Activated T-cell treated with anti-CD3 and anti-CD28 coated beads for 1 hour (primary cell): ENCODE results near the gene SLC28A1.
"Not testable (repeated sequence)": the region's sequence is repeated elsewhere in the genome, so short reads cannot be mapped to it uniquely, and the experiment has no call there.

Source experiments
- DNase-seq: peaks from one replicate; pipeline ENCODE4 v3.0.0-alpha.2; 2020; ENCODE audit warnings: low read depth

The SLC28A1 gene

DNA sequence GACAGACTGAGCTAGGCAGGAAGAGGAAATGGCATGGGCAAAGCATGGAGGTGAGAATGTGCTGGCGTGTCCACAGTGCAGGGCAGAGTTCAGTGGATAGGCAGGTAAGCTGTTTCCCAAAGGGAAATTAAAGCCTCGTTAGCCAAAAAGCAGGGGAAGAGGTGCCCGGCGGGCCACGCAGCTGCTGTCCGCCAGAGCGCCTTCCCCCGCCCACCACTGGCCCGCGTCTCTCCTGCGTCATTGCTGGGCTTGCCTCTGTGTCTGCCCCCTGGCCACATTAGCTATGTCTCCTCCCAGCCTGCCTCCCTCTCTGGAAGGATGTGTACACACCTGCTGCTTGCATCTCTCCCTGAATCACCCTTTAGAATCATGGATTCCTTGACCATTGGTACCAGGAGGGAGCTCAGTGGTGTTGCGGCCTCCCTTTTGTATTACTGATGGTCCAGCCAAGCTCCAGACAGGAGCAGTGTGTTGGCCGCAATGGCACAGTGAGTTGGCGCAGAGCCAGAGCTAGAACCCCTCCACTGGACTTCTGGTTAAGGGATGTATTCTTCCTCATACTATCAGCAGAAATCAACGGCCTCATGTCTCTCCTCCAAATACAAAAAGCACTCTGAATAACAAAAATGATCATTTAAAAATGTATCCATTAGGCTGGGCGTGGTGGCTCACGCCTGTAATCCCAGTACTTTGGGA lies 26.6 kb downstream of the SLC28A1 start:
- no peak for DNase-seq

DNA sequence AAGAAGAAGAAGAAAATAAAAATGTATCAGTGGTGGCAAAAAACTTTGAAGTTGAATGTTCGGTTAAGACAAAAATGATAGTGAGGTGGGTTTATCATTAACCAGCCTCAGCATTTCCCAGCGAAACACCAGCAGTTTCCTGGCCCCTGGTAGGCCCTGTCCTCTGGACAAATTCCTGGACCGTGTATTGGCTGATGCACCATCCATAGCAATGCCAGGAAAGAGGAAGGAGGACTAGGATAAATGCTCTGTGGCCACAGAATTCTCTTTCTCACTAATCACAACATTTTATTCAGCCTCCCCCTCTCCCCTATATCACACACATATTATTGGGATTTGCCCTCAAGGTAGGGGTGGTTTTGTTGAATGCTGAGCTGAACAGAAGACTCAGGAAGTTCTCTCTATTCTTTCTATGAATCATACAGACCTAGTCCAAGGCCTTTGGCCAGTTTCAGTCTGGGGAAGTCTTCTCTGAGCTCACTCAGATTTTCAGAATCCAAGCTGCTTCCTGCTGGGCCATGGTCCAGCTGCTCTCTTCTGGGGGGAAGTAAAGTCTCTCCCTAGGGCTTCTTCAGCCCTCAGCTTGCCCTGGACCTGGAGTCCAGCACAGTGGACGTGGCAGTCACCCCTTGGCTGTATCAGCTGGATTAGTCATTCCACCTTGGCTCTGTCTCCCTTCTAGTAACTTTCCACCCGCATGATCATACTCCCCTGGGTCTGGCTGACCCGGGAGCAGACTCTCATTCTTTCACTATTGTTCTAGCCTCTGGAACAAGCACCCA lies 27.6 kb downstream of the SLC28A1 start:
- no peak for DNase-seq

DNA sequence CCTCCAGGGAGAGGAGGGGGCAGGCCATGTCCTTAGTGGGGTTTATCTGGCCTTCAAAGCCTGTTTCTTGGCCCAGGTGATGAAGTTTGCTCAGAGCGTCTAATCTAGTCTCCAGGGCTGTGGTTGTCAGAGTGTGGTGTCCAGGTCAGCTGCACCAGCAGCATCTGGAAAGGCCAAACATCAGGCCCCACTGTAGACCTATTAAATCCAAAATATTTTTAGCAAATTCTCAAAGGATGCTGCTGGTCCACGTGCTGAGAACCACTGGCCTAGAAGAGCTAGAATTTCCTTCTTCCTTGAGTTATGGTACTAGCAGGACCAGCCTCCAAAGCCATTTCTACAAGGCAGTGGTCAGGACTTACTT lies 28.9 kb downstream of the SLC28A1 start:
- no peak for DNase-seq

GRCh38 chr15:84914351-84914750 lies 29.9 kb downstream of the SLC28A1 start:
- no peak for DNase-seq

GRCh38 chr15:84914909-84915605 lies 30.6 kb downstream of the SLC28A1 start:
- DNase-seq = no peak

GRCh38 chr15:84915606-84915958 lies 31.1 kb downstream of the SLC28A1 start:
- no peak for DNase-seq

DNA sequence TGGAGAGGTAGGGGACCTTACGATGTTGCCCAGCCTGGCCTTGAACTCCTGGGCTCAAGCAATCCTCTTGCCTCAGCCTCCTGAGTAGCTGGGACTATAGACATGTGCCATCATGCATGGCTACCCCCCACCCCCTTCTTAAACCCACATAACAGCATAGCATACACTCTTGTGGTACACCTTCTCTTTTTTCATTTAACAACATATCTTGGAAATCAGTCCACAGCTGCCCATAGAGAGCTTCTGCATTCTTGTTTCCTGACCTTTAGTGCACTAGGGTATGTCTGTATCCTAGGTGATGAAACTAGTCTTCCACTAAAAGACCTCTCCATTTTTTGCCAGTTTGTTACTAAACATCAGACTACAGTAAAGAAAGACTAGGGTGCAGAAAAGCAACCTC lies 33.0 kb downstream of the SLC28A1 start:
- DNase-seq = no peak

GRCh38 chr15:84919106-84919667 lies 34.7 kb downstream of the SLC28A1 start:
- DNase-seq = no peak

- no peak for DNase-seq
Measured at GRCh38 chr15:84921121-84921520, 36.7 kb downstream of the SLC28A1 start.

GRCh38 chr15:84922530-84922929 lies 38.1 kb downstream of the SLC28A1 start:
- no peak for DNase-seq

DNA sequence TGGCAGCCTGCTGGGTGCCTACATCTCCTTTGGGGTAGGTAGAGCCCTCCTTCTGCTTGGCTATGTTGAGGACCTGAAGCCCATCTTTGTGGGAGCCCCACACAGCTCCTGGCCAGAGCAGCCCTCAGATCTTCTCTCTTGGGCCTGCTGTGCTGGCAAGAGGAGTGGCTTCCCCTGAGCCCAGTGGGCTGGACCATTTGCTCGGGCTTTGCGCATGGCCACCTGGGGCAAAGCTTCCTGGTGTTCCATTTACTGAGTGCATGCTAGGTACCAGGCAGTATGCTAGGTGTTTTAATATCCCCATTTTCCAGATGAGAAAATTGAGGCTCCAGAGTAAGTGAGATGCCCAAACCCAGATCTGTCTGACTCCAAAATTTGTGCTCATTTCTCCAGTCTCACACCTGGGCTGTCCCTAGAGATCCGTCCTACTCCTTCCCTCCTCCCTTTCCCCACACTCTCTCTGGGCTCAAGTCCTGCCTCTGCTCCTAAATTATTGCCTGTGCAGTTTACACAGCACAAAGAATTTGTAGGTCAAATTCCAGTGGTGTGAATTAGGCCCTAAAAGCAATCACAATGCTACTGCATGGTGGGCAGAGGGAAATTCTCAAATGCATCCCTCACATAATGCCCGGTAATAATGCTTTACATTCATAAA lies 39.7 kb downstream of the SLC28A1 start:
- DNase-seq = no peak

DNA sequence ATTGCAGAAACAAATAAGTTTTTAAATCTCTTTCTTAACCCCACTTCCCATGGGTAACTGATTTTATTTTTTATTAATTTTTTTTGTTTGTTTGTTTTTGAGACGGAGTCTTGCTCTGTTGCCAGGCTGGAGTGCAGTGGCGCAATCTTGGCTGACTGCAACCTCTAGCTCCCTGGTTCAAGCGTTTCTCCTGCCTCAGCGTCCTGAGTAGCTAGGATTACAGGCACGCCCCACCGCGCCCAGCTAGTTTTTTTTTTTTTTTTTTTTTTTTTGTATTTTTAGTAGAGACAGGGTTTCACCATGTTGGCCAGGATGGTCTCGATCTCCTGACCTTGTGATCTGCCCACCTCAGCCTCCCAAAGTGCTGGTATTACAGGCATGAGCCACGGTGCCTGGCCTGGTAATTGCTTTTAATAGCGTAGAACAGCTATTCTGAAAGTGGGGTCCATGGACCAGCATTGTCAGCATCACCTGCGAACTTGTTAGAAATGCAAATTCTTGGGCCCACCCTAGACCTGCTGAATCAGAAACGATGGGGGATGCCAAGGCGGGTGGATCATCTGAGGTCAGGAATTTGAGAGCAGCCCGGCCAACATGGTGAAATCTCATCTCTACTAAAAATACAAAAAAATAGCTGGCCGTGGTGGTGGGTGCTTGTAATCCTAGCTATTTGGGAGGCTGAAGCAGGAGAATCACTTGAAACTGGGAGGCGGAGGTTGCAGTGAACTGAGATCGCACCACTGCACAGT lies 40.5 kb downstream of the SLC28A1 start:
- DNase-seq = not testable (repeated sequence)

DNA sequence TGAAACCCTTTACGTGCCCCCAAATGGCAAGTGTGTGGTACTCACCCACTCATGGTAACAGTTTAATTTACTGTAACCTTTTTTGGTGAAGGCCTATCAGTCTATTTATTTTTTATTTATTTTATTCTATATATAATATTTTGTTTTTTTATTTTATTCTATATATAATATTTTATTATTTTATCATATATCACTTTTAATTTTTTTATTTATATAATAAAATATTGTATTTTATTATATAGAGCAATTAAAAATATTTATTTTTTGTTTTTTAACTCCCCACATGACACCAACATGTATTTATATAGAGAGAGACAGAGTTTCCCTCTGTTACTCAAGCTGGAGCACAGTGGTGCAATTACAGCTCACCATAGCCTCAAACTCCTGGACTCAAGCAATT lies 41.4 kb downstream of the SLC28A1 start:
- no peak for DNase-seq

DNA sequence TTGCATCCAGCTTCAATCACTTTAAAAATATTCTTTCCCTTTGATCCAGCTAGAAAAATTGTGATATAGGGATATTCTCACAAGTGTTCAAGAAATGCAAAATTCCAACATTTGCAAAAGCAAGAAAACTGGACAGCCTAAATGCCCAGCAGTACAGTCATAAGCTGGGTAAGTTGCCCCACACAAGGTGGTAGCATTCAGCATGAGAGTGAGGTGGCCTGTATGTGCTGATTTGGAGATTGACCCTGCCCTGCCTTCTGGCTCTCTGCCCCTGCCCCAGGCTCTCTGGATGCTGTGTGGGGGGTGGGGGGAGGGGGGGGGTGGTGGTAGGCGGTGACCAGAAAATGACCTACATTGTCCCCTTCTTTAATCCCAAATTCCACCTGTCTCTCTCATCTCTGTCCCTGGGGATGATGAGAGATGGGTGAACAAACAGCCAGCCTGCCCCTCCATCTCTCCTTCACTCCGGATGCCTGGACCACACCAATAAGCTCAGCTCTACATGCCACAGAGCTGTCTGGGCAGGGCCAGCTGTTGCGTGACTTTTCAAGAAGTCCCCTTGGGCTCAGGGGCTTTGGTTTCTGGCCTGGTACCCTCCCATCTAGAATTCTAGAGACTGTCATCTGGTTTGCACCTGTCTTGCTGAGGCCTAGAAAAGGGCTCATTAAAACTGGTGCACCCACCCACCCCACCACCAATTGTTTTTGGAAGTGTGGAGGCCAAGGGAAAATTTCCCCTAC lies 42.2 kb downstream of the SLC28A1 start:
- DNase-seq = no peak

- DNase-seq = no peak
Measured at GRCh38 chr15:84928843-84929168, 44.3 kb downstream of the SLC28A1 start.

GRCh38 chr15:84929795-84930603 lies 45.5 kb downstream of the SLC28A1 start:
- no peak for DNase-seq

- DNase-seq = no peak
Measured at GRCh38 chr15:84934942-84935729, 50.7 kb downstream of the SLC28A1 start.

- DNase-seq = no peak
Measured at GRCh38 chr15:84937144-84937543, 52.7 kb downstream of the SLC28A1 start.

- no peak for DNase-seq
Measured at GRCh38 chr15:84938726-84939125, 54.3 kb downstream of the SLC28A1 start.
